HG03354 (cell line): ENCODE data around the gene MT4.
"Not testable (repeated sequence)": the region's sequence is repeated elsewhere in the genome, so short reads cannot be mapped to it uniquely, and the experiment has no call there.

ENCODE experiments used
- ATAC-seq: cut with Tn5 transposase; IDR thresholded peaks from one replicate; pipeline ENCODE4 v1.9.1; 2021; ENCODE audit warnings: mild to moderate bottlenecking; ENCODE audit not compliant: unreplicated experiment, poor library complexity, severe bottlenecking

MT4 gene

DNA sequence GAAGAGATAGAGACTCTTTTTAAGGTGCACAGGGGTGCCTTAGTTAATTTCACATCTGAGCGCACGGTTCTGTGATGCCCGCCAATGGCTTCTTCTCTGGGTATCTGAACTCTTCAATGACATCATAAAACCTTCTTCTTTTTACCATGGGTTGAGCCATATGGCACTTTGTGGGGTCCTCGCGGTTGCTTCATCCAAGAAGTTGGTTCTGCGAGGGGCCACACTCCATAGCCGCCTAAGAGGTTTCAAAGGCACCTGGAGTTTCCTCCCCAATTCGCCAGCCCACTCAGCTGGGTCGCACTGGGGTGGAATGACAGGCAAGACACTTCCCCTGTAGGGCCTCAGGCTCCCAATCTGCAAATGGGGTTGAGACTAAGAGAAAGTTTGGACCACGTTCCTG, 10.4 kb upstream of the MT4 start:
- no peak for ATAC-seq

- ATAC-seq: no peak
Measured at GRCh38 chr16:56558024-56558747, 6.7 kb upstream of the MT4 start.

- no peak for ATAC-seq
Measured at GRCh38 chr16:56559109-56559508, 5.8 kb upstream of the MT4 start.

DNA sequence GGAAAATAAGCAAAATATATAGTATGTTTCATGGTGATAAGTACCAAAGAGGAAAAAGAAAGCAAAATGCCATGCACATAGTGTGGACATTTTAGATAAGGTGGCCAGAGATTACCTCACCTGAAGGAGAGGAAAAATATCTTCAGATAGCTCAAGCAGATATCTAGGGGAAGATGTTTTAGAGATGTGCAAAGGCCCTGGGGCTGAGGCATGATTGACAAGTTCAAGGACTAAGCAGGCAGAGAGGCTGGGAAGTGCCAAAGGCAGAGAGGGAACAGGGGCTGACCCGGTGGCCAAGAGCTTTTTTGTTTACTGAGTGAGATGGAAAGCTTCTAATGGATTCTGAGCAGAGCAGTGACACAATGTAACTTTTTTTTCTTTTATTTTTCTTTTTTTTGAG, 4.4 kb upstream of the MT4 start:
- ATAC-seq: no peak

GRCh38 chr16:56561126-56561525, 3.7 kb upstream of the MT4 start:
- ATAC-seq: no peak

DNA sequence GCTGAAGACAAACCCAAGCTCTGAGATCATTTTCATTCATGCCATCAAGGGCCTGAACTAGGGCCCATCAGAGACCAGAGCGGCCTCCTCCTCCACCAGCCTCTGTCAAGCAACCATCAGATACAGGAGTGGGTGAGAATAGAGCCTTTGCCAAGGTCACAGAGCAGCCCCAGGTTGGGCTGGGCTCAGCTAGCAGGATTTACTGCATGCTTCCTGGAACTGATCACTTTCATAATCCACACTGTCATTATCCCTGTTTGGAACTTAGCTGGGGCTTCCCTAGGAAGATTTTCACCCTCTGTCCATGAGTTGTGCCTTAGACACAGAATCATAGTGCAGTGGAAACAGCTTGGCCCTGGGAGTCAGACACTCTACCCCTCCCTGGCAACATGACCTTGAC, 5.1 kb downstream of the MT4 start:
- no peak for ATAC-seq

DNA sequence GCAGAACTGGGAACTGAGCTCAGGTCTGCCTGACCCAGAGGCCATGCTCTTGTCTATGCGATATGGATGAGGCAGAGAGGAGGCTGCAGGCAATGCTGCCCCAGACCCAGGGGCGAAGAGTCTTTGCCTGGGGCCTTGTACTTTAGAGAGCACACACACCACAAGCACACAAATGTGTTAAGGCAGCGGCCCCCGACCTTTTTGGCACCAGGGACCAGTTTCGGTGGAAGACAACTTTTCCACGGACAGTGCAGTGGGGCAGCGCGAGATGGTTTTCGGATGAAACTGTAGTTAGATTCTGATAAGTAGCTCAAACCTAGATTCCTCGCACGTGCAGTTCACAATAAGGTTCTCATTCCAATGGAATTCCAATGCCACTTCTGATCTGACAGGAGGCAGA, 6.7 kb downstream of the MT4 start:
- no peak for ATAC-seq

DNA sequence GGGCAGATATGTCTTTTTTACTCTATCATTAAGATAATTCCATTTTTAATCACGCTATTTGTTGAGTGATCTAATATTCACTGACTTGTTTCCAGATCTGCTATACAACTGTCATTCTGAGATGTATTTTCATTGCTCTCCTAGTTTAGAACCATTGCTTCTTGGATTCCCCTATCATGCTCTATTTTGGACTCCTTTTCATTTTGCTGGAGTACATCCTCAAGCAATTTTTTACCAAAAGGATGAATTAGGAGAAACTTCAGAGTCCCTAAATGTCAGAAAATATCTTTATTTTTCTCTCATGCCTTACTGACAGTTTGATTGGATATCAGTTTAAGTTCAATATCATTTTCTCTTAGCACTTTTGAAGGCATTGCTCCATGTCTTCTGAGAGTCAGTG, 9.8 kb downstream of the MT4 start:
- no peak for ATAC-seq

- ATAC-seq: peak; percentile 94
Measured at GRCh38 chr16:56576585-56577299, 11.9 kb downstream of the MT4 start.

- ATAC-seq: no peak
Measured at GRCh38 chr16:56577300-56577625, 12.4 kb downstream of the MT4 start.

DNA sequence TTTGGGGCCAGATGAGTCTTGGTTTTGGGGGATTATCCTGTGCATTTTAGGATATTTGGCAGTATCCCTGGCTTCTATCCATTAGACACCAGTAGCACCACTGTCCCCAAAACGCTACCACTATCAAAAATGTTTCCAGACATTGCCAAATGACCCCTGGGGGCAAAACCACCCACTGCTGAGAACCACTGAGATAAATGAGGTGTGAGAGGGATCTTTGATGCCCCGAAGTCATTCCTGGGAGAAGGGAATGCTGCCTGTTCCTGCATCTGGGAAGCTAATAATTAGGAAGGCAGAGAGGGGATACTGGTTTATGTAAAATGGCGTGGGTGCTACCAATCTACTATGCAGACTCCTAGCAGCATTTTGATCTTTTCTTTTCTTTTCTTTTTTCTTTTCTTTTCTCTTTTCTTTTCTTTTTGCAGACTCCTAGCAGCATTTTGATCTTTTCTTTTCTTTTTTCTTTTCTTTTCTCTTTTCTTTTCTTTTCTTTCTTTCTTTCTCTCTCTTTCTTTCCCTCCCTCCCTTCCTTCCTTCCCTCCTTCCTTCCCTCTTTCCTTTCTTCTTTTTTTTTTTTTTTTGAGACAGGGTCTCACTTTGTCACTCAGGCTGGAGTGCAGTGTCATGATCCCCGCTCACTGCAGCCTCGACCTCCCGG, 15.6 kb downstream of the MT4 start:
- ATAC-seq: no peak

DNA sequence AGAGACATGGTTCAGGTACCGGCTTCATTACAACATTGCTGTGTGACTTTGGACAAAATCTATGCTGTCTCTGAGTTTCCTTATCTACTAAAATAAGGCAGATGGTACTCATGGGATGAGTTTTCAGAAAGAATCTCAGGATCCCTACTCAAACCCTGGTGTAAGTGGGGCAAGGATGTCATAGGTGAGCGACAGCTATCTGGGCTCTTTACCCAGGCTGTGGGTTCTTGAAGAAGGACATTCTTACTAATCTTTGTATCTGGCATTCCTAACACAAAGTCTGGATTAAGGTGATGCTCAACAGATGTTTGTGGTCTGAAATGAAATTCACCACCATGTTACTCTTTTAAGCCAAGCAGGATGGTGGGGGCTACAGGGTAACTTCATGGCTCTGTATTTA, 18.0 kb downstream of the MT4 start:
- ATAC-seq: not testable (repeated sequence)

DNA sequence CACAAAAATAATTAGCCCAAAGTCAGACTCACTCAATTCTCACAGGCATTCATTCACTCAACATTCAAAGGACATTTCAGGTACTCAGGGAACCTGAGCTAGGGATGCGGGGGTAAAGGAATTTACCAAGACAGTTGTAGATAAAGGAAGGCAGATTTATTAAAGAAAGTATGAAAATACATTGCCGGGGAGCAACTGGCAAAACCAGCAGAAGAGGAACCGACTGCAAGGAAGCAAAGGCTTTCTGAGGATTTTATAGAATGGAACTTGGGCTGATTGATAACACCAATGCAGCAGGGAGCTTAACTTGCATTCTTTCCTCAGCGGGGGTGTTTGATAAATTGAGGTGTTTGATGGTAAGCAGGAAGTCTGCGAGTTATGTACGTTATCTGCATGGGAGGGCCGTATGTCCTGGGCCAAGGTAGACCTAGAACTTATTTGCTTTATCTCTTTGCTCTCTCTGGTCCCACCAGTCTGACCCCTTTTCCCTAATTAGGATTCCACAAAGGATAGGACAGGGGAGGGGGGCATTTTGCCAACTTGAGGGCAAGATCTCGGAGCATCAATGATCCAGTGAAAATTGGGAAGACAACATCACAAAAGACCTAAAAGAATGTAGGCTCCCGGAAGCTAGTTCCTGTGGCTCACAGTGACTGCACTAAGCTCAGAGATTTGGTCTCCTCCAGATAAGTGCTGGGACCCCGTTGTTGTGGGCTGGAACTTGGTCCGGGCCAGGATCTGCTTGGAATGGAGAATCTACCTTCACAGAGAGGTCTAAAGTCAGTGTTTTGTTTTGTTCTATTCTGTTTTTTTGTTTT, 18.7 kb downstream of the MT4 start:
- no peak for ATAC-seq

GRCh38 chr16:56584276-56584675, 19.4 kb downstream of the MT4 start:
- ATAC-seq: no peak

DNA sequence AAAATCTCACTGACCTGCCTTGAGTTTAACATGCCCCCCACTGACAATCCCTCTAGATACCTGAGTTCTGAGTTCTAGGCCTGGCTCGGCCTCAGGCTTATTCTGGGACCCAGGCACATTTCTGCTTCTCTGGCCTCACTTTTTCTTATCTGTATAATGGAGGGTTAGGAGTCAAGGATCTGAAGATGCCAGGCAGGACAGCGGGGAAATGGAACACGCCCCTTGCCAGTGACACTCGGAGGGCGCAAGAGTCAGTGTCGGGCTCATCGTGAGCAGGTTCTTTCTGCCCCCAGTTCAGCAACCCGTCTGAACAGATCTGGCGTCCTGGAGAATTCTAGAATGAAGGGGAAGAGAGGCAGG, 23.9 kb downstream of the MT4 start:
- ATAC-seq: no peak

DNA sequence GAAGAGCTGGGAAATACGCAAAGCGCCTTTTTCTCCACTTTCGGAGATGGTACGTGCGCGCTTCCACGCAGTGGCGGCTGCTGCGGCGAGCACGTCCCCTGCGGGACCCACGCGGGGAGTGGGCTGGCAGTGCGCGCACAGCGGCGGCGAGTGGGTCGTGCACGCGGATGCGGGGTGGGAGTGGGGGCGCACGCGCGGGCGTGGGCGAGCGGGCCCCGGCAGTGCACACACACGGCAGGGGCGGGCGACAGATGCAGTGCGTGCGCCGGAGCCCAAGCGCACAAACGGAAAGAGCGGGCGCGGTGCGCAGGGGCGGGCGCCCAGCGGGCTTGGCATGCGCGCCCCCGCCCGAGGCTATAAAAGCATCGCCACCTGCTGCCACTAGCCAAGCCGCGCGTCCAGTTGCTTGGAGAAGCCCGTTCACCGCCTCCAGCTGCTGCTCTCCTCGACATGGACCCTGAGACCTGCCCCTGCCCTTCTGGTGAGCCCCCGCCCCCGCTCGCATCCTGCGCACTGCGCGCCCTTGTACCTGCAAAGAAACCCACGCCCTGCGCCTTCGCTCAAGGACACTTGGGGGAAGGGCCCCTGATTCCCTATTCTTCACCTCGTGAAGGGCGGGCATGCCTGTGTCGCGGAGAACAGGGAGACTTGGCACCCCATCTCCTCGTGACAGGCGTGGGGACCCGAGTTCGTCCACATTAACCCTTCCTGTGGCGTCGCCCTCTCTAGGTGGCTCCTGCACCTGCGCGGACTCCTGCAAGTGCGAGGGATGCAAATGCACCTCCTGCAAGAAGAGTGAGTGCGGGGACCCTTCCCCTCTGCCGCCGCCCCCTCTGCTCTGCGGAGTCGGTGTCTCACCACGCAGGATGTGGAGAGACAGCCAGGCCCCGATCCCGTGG, 24.5 kb downstream of the MT4 start, which contains the start of gene MT3:
MT3 (plus strand) TSS at position 388 of the 899 bp plus-strand sequence; CDS start at position 451, 63 bp downstream.
- no peak for ATAC-seq

DNA sequence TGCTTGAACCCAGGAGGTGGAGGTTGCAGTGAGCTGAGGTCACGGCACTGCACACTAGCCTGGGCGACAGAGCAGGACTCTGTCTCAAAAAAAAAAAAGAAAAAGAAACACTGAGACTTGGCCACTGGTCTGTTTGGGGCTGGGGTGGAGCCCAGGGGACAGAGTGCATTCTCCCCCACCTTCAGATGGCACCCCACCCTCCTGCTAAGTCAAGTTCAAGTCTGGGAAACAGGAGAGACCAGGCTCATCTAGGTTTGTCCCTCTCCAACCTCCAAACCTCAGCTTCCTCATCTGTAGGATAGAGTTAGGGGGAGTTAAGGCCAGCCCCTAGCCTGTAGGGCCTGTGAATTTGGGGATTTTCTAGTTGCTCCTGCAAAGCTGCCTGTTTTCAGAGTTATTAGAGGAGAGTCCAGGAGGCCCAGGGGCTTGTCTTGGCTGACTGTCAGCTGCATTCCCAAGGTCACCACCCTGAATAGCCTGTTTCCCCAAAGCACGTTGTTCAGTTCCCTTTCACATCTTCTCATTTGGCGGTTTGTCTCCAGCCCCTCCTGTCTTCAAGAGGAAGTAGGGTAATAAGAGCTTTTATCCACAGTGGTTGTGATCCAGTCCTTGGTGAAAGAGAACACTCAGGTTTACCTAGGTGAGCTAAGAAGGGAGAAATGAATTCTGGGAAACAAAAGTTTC, 26.6 kb downstream of the MT4 start:
- no peak for ATAC-seq

GRCh38 chr16:56593573-56594291, 28.9 kb downstream of the MT4 start:
- no peak for ATAC-seq
